Thyroid gland (tissue), 4 donors: ENCODE data around the gene BCL2L11.

Source experiments
- POLR2A ChIP-seq, 2 donors: fragments of 450-650 bp; IDR thresholded peaks; one replicate each; pipeline ENCODE4 v1.6.1; 2017; ENCODE audit warnings: antibody characterized with exemption in 2 of 2, mild to moderate bottlenecking in 2 of 2, moderate library complexity in 1 of 2
- TF ChIP-seq, protein P1 (sequence below), 6 experiments: fragments of 200-600 bp in 3 of 6; fragments of 450-650 bp in 3 of 6; sonication (generic) in 3 of 6; IDR thresholded peaks; one replicate each; pipeline ENCODE4 v1.5.1; 2016 to 2019; ENCODE audit warnings: antibody characterized with exemption in 6 of 6, mild to moderate bottlenecking in 2 of 6, inconsistent platforms in 1 of 6, moderate library complexity in 1 of 6

DNA sequence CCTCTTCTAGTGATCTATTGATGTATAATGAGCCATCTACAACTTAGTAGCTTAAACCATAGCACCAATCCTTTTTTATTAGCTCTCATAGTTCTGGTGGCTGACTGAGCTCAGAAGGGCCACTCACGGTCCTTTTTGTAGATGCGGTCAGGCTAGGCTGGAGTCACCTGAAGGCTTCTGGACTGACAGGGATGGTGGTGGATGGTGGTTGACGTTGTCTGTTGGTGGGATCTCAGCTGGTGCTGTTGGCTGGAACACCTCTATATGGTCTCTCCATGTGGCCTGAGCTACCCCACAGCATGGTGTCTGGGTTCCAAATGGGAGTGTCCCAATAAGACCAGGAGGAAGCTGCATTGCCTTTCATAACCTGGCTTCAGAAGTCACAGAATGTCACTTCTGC lies 68.0 kb downstream of the BCL2L11 start:
- TF ChIP-seq, protein P1, sequence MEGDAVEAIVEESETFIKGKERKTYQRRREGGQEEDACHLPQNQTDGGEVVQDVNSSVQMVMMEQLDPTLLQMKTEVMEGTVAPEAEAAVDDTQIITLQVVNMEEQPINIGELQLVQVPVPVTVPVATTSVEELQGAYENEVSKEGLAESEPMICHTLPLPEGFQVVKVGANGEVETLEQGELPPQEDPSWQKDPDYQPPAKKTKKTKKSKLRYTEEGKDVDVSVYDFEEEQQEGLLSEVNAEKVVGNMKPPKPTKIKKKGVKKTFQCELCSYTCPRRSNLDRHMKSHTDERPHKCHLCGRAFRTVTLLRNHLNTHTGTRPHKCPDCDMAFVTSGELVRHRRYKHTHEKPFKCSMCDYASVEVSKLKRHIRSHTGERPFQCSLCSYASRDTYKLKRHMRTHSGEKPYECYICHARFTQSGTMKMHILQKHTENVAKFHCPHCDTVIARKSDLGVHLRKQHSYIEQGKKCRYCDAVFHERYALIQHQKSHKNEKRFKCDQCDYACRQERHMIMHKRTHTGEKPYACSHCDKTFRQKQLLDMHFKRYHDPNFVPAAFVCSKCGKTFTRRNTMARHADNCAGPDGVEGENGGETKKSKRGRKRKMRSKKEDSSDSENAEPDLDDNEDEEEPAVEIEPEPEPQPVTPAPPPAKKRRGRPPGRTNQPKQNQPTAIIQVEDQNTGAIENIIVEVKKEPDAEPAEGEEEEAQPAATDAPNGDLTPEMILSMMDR (IDR thresholded peaks at IDR 0.05), result no peak
- TF ChIP-seq POLR2A (IDR thresholded peaks at IDR 0.05), result no peak
